Activated CD8-positive, alpha-beta memory T cell treated with anti-CD3 and anti-CD28 coated beads for 4 hours (primary cell): ENCODE data around the gene MINK1.

Source experiments
- DNase-seq, 2 donors: peaks; one replicate each; pipeline ENCODE4 v3.0.0-alpha.2; 2020; ENCODE audit warnings: low read depth in 2 of 2

The MINK1 gene

DNA sequence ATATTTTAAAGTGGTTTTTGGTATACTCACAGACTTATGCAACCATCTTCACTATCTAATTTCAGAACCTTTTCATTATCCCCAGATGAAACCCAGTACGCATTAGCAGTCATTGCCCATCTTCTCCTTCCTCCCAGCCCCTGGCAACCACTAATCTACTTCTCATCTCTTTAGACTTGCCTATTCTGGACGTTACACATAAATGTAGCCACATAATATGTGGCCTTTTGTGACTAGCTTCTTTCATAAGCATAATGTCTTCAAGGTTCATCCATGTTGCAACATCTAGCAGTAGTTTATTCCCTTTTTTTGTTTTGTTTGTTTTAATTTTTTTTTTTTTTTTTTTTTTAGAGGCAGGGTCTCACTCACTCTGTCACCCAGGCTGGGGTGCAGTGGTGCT lies 37.7 kb downstream of the MINK1 start:
- DNase-seq, result no peak

DNA sequence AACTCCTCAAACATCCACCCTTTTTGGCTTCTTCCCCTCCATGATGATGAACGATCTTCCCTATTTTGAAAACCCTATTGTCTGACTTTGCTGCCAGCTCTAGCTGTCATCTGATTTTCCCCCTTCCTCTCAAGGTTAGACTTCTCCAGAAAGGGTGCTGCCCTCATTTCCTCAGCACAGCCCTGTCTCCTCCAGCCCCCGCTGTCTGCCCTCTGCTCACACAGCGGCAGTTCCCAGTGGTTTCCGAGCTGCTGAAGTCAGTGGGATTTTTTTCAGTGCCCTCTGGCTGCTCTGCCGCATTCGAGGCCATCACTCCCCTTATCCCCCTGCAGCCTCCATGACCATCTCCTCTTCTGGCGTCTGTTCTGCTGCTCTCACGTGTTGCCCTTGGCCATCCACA lies 39.6 kb downstream of the MINK1 start:
- no peak for DNase-seq

DNA sequence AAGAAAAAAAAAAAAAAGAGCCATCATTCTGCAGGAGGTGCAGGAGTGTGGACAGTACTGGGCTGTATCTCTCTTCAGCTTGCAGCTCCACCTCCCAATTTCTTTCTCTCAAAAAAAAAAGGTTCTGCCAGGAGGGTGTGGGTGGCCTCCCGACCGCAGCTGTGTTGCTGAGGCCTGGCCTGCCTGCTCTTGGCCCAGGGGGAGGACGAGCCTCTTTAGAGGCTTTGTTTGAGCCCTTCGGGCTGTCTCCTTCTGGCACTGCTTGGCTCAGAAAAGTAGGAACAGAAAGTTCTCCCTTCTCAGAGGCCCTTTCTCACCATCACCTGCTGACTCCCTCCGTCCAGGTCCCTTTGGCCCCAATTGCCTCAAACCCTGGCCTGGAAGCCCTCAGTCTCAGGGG lies 43.9 kb downstream of the MINK1 start:
- DNase-seq, result no peak

DNA sequence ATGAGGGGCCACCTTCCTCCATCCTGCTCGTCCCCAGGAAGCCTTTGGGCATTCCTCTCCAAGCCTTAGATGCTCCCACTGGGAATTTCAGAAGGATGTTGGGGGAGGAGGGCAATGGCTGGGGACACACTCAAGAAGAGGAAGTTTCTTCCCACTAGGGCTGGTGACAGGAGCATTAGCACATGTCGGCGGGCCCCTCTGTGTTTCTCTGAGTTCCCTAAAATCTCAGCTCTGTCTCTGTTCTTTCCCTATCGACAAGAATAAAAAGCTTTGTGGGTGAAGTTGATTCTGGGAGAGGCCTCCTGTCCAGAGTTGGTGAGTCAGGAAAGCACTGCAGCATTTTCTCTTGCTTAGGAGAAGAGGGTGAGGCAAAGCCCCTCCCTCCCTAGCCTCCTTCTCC lies 46.5 kb downstream of the MINK1 start:
- no peak for DNase-seq

DNA sequence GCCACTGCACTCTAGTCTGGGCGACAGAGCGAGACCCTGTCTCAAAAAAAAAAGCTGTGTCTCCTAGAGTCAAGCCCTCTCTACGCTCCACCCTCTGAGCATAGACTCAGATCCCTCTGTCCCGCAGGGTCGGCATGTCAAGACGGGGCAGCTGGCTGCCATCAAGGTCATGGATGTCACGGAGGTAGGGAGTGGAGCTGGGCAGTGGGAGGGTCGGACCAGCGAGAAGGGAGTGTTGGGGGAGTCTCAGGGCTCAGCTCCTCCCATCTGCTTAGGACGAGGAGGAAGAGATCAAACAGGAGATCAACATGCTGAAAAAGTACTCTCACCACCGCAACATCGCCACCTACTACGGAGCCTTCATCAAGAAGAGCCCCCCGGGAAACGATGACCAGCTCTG lies 47.7 kb downstream of the MINK1 start:
- no peak for DNase-seq

DNA sequence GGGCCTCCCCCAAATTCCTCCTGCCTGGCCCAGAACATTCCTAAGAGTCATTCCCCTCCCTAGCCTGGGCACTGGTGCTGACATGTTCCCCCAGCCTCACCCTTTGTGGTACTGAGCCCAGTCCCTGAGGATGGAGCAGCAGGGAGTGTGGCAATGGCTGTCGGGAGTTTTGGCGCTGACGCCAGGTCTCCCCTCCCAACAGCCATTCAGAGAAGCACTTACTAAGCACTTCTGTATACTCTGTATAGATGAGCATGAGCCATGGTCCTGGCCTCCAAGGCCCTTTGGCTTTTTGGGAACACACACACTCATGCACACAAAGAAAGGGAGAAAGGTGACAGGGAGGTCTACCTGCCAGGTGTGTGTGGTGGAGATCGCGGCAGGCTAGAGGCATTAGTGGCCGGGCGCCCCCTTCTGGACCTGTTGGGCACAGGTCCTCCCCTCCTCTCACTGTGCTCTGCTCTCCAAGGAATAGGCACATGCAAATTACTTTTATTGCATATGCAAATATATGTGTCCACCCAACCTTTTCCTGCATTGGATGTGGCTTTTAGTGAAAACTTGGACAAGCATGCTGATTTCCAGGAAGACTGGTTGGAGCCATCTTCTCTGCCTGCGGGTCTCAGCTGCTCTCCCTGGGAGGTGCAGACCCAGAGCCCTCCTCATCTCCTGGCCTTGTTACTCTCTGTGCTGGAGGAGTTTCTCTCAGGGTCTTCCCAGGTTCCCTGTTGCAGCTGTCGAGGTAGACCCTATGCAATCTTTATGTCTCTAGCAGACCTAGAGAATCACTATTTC lies 48.8 kb downstream of the MINK1 start:
- no peak for DNase-seq

DNA sequence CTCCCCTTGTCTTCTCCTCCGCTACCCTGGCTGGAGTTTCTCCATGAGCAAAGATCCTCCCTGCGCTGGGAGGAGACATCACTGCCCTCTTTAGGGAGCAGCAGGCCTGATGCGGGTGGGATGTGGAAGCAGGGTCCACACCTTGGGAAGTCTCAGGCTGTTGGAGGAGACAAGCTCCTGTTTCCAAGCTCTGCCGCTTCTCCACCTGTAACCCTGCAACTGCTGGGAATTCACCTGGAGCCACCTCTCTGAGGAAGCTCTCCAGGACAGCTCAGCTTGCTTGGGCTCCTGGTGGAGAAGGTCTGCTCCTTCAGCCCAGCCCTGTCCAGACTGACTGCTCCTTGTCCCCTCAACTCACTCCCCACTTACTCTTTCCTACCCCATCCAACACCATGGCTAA lies 51.3 kb downstream of the MINK1 start:
- no peak for DNase-seq

DNA sequence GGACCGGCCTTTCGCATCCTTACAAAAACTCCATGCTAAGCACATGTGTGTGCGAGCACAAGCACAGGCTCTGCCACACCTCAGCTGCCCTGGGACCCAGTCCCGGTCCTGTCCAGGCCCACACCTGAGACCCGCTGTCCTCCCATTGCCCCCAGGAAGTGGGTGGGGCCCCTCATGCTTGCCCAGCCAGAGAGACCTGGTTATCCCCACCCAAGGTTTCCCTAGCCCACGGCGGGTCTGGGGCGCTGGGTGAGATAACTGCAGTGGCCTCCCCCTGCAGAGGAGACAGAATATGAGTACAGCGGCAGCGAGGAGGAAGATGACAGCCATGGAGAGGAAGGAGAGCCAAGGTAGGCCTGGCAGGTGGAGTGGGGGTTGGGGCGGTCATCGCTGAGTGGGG lies 53.7 kb downstream of the MINK1 start:
- DNase-seq, result no peak

DNA sequence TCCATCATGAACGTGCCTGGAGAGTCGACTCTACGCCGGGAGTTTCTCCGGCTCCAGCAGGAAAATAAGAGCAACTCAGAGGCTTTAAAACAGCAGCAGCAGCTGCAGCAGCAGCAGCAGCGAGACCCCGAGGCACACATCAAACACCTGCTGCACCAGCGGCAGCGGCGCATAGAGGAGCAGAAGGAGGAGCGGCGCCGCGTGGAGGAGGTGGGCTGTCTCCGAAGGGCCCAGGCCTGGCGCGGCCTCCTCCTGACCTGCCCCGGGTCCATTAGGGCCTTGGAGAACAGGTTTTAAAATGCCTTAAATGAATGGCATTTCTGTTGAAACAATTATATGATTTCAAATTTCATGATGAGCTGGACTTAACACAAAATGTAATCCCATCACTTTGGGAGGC lies 54.4 kb downstream of the MINK1 start:
- no peak for DNase-seq

DNA sequence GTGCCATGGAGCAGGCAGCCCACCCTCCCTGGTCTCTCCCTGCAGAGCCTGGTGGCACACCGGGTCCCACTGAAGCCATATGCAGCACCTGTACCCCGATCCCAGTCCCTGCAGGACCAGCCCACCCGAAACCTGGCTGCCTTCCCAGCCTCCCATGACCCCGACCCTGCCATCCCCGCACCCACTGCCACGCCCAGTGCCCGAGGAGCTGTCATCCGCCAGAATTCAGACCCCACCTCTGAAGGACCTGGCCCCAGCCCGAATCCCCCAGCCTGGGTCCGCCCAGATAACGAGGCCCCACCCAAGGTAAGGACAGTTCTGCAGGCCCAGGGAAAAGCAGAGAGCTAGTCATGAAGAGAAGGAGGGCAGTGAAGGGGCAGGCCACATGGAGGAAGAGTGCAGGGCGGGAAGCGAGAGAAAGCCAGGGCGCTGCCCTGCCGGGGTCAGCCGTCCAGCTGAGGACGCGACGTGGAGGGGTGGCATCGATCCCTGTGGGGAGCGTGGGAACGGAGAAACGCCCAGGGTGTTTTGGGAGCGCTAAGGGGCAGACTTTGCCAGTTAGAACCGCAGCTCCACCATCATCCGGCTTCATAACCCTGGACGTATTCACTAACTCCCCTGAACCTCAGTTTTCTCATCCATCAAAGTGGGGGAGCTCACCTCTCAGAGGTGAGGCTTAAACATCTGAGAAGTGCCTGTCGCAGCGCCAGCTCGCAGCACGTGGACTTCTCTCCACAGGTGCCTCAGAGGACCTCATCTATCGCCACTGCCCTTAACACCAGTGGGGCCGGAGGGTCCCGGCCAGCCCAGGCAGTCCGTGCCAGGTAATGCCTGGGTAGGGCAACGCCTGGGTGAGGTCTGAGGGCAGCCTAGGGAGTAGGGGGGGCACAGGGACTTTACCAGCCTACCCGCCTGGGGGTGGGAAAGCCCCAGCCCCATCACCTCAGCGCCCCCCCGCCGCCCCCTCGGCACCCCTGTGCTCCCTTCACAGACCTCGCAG lies 58.6 kb downstream of the MINK1 start:
- DNase-seq, result no peak

DNA sequence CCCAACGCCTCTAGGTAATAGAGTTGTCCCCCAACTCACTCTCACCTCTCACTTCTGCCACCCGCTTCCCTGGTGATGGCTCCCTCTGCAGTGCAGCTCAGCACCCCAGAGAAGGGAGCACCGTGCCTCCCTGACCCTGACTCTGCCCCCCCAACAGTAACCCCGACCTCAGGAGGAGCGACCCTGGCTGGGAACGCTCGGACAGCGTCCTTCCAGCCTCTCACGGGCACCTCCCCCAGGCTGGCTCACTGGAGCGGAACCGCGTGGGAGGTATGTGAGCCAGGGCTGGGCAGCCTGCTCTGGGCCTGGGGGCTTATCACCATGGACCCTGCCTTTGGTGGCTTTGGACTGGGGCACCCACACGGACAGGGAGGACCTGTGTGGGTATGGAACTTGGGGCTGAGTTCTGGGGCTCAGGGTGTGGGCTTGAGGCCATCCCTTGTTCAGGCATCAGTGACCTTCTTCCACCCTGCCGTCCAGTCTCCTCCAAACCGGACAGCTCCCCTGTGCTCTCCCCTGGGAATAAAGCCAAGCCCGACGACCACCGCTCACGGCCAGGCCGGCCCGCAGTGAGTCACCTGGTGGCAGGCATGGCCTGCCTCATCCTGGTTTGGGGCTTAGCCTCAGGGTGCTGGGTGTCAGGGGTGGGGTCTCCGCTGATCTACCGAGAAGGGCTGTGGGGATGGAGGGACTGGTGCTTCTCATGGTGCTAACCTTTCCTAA lies 59.5 kb downstream of the MINK1 start:
- DNase-seq, result no peak

DNA sequence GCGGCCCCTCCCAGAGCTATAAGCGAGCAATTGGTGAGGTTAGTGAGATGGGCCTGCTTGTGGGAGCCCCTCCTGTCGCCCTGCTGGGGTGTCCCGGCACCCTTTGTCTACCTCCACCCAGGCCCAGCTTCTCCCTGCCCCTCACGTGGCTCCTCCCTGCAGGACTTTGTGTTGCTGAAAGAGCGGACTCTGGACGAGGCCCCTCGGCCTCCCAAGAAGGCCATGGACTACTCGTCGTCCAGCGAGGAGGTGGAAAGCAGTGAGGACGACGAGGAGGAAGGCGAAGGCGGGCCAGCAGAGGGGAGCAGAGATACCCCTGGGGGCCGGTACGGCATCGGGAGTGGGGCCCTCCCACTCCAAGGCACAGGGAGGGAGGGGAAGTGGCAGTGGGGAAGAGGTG lies 60.1 kb downstream of the MINK1 start:
- no peak for DNase-seq

DNA sequence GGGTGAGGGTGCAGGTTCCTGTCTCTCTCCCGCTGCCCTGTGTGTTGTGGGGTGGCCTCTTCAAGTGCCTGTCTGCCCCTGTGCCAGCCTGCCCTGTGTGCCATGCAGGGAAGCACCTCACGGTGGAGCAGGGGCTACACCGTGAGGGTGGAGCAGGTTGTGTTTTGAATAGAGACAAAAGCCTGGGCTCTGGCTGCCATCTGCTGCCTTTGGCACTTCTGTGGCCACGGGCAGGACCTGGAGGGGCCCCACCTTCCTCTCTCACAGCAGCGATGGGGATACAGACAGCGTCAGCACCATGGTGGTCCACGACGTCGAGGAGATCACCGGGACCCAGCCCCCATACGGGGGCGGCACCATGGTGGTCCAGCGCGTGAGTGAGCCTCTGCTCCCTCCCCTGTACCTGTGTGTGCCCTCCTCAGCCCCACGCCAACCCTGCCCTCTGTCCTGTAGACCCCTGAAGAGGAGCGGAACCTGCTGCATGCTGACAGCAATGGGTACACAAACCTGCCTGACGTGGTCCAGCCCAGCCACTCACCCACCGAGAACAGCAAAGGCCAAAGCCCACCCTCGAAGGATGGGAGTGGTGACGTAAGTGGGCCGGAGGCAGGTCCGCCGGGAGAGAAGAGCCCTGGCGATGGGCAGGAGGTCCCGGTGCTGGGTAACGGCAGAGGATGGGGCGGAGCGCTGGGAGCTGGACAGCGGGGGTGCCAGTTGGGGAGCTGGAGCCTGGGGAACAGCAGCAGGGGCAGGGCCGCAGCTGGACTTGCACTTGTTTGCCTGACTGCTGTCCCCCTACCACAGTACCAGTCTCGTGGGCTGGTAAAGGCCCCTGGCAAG lies 60.8 kb downstream of the MINK1 start:
- no peak for DNase-seq

DNA sequence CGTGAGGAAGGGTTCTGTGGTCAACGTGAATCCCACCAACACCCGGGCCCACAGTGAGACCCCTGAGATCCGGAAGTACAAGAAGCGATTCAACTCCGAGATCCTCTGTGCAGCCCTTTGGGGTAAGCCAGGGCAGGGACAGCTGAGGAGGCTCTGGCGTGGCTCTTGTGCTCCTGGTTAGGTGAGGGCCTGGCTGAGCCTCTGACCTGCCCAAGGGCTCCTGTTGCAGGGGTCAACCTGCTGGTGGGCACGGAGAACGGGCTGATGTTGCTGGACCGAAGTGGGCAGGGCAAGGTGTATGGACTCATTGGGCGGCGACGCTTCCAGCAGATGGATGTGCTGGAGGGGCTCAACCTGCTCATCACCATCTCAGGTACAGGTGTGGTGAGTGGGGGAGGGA lies 62.0 kb downstream of the MINK1 start:
- DNase-seq, result no peak

DNA sequence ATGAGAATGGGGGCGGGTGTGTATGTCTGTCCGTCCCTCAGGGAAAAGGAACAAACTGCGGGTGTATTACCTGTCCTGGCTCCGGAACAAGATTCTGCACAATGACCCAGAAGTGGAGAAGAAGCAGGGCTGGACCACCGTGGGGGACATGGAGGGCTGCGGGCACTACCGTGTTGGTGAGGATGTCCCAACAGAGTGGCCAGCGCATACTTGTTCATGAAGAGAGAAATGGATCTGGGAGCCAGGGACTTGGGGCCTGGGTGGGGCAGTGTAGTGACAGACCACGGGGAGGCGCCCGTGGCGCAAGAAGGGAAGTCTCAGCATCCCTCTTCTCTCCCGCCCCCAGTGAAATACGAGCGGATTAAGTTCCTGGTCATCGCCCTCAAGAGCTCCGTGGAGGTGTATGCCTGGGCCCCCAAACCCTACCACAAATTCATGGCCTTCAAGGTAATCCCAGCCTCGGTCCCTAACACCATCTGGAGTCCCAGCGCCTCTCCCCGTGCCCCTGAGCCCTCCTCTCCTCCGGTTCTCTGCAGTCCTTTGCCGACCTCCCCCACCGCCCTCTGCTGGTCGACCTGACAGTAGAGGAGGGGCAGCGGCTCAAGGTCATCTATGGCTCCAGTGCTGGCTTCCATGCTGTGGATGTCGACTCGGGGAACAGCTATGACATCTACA lies 62.7 kb downstream of the MINK1 start:
- DNase-seq, result no peak

DNA sequence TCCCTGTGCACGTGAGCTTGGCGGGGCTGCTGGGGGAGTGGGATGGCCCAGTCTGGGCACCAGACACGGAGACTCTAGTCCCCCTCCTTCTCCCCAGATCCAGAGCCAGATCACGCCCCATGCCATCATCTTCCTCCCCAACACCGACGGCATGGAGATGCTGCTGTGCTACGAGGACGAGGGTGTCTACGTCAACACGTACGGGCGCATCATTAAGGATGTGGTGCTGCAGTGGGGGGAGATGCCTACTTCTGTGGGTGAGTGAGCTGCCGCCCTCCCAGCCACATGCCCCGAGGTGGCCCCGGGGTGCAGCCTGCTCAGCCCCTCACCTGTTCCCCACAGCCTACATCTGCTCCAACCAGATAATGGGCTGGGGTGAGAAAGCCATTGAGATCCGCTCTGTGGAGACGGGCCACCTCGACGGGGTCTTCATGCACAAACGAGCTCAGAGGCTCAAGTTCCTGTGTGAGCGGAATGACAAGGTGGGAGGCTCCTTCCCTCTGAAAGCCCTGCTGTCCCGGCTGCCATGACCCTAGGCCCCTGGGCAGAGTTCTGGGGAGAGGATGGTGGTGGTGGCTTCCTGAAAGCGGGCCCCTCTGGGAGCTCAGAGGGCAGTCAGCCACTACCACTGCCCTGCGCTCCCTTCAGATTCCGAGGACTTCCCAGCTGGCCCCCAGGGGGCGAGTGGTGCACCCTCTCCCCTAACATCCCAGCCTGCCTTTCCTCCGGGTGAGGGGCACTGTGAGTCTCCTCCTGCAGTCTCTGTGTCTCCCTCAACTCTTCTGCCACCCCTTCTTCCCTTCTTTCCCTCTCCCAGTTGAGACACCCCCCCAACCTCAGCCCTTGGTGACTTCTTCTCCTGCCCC lies 63.4 kb downstream of the MINK1 start:
- no peak for DNase-seq

DNA sequence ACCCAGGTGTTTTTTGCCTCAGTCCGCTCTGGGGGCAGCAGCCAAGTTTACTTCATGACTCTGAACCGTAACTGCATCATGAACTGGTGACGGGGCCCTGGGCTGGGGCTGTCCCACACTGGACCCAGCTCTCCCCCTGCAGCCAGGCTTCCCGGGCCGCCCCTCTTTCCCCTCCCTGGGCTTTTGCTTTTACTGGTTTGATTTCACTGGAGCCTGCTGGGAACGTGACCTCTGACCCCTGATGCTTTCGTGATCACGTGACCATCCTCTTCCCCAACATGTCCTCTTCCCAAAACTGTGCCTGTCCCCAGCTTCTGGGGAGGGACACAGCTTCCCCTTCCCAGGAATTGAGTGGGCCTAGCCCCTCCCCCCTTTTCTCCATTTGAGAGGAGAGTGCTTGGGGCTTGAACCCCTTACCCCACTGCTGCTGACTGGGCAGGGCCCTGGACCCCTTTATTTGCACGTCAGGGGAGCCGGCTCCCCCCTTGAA lies 64.1 kb downstream of the MINK1 start:
- no peak for DNase-seq

DNA sequence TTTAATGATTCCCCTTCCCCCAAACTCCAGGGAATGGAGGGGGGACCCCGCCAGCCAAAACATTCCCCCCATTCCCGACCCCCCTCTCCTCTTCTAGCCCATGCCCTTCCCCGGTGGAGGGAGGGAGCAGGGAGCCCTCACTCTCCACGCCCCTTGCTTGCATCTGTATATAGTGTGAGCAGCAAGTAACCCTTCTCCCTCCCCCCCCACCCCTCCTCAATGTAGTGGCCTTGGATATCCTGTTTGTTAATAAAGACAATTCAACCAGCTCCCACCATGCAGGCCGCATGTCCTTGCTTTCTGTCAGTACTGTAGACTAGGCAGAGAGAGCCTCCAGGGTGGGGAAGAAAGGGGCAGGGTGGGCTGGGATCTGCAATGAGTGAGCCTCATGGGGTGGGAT lies 64.6 kb downstream of the MINK1 start:
- no peak for DNase-seq

DNA sequence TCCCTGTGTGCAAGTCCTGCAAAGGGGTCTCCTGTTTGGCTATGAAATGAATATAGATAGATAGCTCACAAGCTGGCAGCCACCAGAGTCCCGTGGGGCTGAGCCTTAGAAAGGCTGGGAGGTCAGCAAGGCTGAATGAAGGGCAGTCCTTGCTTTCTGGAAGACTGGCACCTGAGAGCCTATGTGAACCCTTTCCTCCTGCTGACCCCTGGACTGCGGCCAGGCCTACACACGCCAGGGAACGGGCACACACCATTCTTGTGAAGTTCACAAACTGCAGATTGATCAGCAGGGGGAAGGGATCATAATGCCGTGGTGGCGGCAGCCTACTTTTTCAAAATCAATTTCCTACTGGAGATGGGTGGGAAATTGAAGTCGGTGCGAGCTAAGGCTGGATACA lies 65.2 kb downstream of the MINK1 start:
- DNase-seq, result no peak

DNA sequence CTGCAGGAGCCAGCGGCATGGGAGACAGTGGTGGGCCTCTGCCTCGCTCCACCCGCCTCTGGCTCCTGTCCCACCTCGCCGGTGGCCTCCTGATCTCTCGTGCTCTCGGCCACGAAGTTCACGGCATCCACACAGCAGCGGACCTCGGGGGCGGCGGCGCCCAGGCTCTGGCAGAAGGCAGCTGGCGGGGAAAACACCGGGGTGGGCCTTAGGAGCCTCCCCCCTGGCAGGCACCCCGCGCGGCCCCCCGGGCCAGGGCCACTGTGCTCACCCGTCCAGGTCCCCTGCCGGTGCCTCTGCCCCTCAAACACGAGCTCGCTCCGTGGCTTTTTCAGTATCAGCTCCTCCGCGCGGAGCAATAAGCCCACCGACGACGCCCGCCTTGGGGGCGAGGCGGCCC lies 65.8 kb downstream of the MINK1 start:
- no peak for DNase-seq
